Endothelial cell of umbilical vein (primary cell): Measurements from ENCODE around the gene AMD1. TPM values are rescaled to one million over a fixed set of nuclear protein-coding genes. Genes with fewer than 3 reads are reported as not detected.

Experiments
- BruUV-seq: library from RNA; stranded (reverse); fragments of 400-500 nt; replicated peaks from 2 replicates; lab custom pipeline; 2021; lab: Mats Ljungman, UMichigan
- CTCF ChIA-PET: fragments of 300-600, 350-600 bp; sonication (Branson Sonifier 250); formaldehyde crosslinking; loops from one replicate; lab custom pipeline; 2021; ENCODE audit warnings: antibody characterized with exemption, inconsistent platforms; lab: Charles Lee
- POLR2A ChIA-PET: fragments of 300-600, 350-600 bp; sonication (Branson Sonifier 250); formaldehyde crosslinking; loops from one replicate; lab custom pipeline; 2021; ENCODE audit warnings: antibody characterized with exemption, inconsistent platforms; lab: Charles Lee
- DNase-seq: peaks from one replicate; pipeline ENCODE4 v3.0.0-alpha.2; 2011; ENCODE audit warnings: low read depth, low spot score
- FAIRE-seq: peaks from 2 replicates; lab custom pipeline; 2011; peaks lifted over from hg19 to GRCh38; lab: Jason Lieb, UNC
- H2AFZ ChIP-seq: 2 replicates; pipeline ENCODE4 v1.6.0; 2012; ENCODE audit warnings: low read depth, low read length, control low read depth, inconsistent platforms
- H3K27ac ChIP-seq: 2 replicates; pipeline ENCODE4 v1.5.1; 2011; ENCODE audit warnings: low read depth, mild to moderate bottlenecking, control low read depth, low read length, moderate library complexity; ENCODE audit not compliant: insufficient read depth
- H3K27me3 ChIP-seq, 2 experiments: 2 replicates each; pipeline versions ENCODE4 v1.6.0 to v1.6.1; 2011; ENCODE audit warnings: low read length in 2 of 2, mixed read lengths in 1 of 2; ENCODE audit not compliant: control insufficient read depth in 2 of 2, insufficient read depth in 2 of 2
- H3K36me3 ChIP-seq, 2 experiments: 2 replicates in 1 of 2; 3 replicates in 1 of 2; pipeline ENCODE4 v1.5.1; 2011; ENCODE audit warnings: low read length in 2 of 2, mild to moderate bottlenecking in 1 of 2, moderate library complexity in 1 of 2; ENCODE audit not compliant: control insufficient read depth in 2 of 2, insufficient read depth in 2 of 2; ENCODE audit errors: extremely low read depth in 1 of 2
- H3K4me1 ChIP-seq: 3 replicates; pipeline ENCODE4 v1.5.1; 2011; ENCODE audit warnings: mild to moderate bottlenecking, low read length; ENCODE audit not compliant: control insufficient read depth, insufficient read depth; ENCODE audit errors: extremely low read depth
- H3K4me2 ChIP-seq: 2 replicates; pipeline ENCODE4 v1.6.1; 2011; ENCODE audit warnings: low read length, control low read depth, mixed read lengths; ENCODE audit not compliant: insufficient read depth
- H3K4me3 ChIP-seq, 3 experiments: fragments of 200-600 bp in 1 of 3; sonication (generic), shearing (Covaris generic) in 1 of 3; replicated peaks in 1 of 3; 2 replicates each; pipeline ENCODE4 v1.5.1; 2011 to 2016; ENCODE audit warnings: control low read depth in 3 of 3, low read length in 3 of 3, mild to moderate bottlenecking in 2 of 3, inconsistent platforms in 1 of 3, low read depth in 1 of 3, moderate library complexity in 1 of 3; ENCODE audit not compliant: insufficient read depth in 1 of 3
- H3K79me2 ChIP-seq: 2 replicates; pipeline ENCODE4 v1.6.0; 2012; ENCODE audit warnings: low read length, inconsistent platforms; ENCODE audit not compliant: control insufficient read depth, insufficient read depth
- H3K9ac ChIP-seq: replicated peaks from 2 replicates; pipeline ENCODE3; 2011; ENCODE audit warnings: low read length, control low read depth; ENCODE audit not compliant: insufficient read depth; ENCODE audit errors: extremely low read depth
- H3K9me1 ChIP-seq: replicated peaks from 3 replicates; pipeline ENCODE4 v1.6.0; 2011; ENCODE audit warnings: mild to moderate bottlenecking, low read length; ENCODE audit not compliant: control insufficient read depth, insufficient read depth; ENCODE audit errors: extremely low read depth
- H3K9me3 ChIP-seq: replicated peaks from 2 replicates; pipeline ENCODE4 v1.5.1; 2012; ENCODE audit warnings: low read length, inconsistent platforms; ENCODE audit not compliant: control insufficient read depth, insufficient read depth
- H4K20me1 ChIP-seq: replicated peaks from 2 replicates; pipeline ENCODE3; 2011; ENCODE audit warnings: mild to moderate bottlenecking, low read length; ENCODE audit not compliant: control insufficient read depth, insufficient read depth; ENCODE audit errors: extremely low read depth
- FOS ChIP-seq: IDR thresholded peaks from 2 replicates; pipeline ENCODE4 v1.6.1; 2011; ENCODE audit warnings: mild to moderate bottlenecking, low read length, moderate library complexity, borderline replicate concordance; ENCODE audit not compliant: insufficient read depth
- GATA2 ChIP-seq: IDR thresholded peaks from 2 replicates; pipeline ENCODE4 v1.7.0; 2011; ENCODE audit warnings: low read depth, mild to moderate bottlenecking, moderate library complexity, mixed read lengths, low read length; ENCODE audit not compliant: insufficient read length, insufficient read depth
- POLR2A ChIP-seq: IDR thresholded peaks from 2 replicates; pipeline ENCODE4 v1.6.1; 2012; ENCODE audit warnings: low read depth, mild to moderate bottlenecking, control low read depth, low read length
- POLR2AphosphoS5 ChIP-seq: IDR thresholded peaks from 2 replicates; pipeline ENCODE4 v1.6.1; 2012; ENCODE audit warnings: low read depth, mild to moderate bottlenecking, control low read depth, low read length, moderate library complexity; ENCODE audit not compliant: insufficient read depth
- dilution Hi-C: fragments of 300-500 bp; cut with MboI; formaldehyde crosslinking; loops from one replicate; pipeline ENCODE4 v1.15.0; 2019; ENCODE audit warnings: low sequenced_read_pairs; ENCODE audit not compliant: extremely low pct_ligation_motif_present
- intact Hi-C: fragments of 100-400 bp; cut with micrococcal nuclease; formaldehyde crosslinking; loops from one replicate; pipeline ENCODE4 v1.10.0; 2022
- polyA plus RNA-seq, 4 experiments: library from polyadenylated mRNA; depleted of rRNA in 3 of 4; stranded (reverse) in 3 of 4; unstranded in 1 of 4; fragments of >200 nt; gene quantifications; 2 replicates each; pipeline versions ENCODE4 v1.2.1 to v1.2.3, GENCODE V29; 2011 to 2012; ENCODE audit warnings: missing spikeins in 1 of 4
- total RNA-seq: library from RNA; stranded (reverse); gene quantifications from 2 replicates; pipeline ENCODE4 v1.2.3, GENCODE V29; 2021
- TF ChIP-seq, protein P1 (sequence below): IDR thresholded peaks from 2 replicates; pipeline ENCODE4 v1.6.1; 2011; ENCODE audit not compliant: insufficient read depth, insufficient read length
- TF ChIP-seq, protein P2 (sequence below), 2 donors: IDR thresholded peaks; 1 replicate in 1 of 2; 2 replicates in 1 of 2; pipeline ENCODE4 v1.5.1; 2011; ENCODE audit warnings: low read length in 2 of 2, mild to moderate bottlenecking in 2 of 2, moderate library complexity in 2 of 2, control low read depth in 1 of 2, inconsistent platforms in 1 of 2, low read depth in 1 of 2; ENCODE audit not compliant: insufficient read depth in 1 of 2; ENCODE audit errors: extremely low read depth in 1 of 2

Gene AMD1
- total and polyA plus RNA-seq, 2 donors (not counting 3 experiments of a cell fraction or from before 2014, with no cell fraction given) = 13.1 to 48.2 TPM

DNA sequence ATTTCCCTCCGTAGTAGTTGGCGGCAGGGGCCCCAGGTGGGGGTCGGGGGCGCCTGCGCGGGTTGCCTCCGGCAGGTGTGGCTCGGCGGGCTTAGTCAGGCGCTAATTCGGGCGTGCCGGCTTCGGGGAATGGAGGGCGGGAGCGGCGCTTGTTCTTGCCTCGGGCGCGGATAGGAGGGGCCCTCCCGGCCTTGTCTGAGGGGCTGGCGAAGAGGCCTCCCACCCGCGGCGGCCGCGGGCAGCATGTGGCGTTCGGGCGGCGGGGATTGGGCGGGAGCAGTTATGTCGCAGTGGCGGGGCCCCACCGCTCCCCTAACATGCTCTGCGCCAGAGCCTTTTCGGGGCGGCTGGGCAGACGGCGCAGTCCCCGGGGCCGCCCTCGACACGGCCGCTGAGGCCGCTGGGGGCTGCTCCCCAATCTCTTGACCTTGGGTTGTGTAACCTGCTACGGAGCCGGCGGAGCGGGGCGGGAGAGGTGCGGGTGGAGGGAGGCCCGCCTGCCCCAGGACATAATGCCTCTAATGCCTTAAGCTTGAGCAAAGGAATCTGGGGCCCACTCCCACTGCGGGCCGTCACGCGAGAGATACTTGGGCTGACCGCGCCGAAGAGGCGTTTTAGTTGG lies 1.1 kb downstream of the AMD1 start:
- Histone ChIP-seq H3K27me3 (peaks cover 0 to 1% of the 10 kb centered on the region in 2 experiments), H2AFZ (peak overlapping the region; percentile 35), H4K20me1 (peaks cover 21% of the 10 kb centered on the region), H3K79me2 (peaks cover 61% of the 10 kb centered on the region), H3K9me1 (no peaks in the 10 kb centered on the region), H3K27ac (peak overlapping the region; percentile 60), H3K36me3 (no peaks in the 10 kb centered on the region), H3K9me3 (no peaks in the 10 kb centered on the region), H3K9ac (peak overlapping the region; percentile 76), H3K4me1 (peaks cover 38% of the 10 kb centered on the region), H3K4me3 (peak overlapping the region; percentile 85 to 92 (median 90)), H3K4me2 (peak overlapping the region; percentile 77)
- CTCF ChIA-PET = interaction anchor here (0.5 to 3.3 kb wide), 7 partner anchors 60 to 347 kb away, joined by 3 to 23 read pairs (median 3); partner anchors contain the start of gene CDK19
- BruUV-seq = TSS peak; percentile 92
- FAIRE-seq = no peak
- TF ChIP-seq, protein P1, sequence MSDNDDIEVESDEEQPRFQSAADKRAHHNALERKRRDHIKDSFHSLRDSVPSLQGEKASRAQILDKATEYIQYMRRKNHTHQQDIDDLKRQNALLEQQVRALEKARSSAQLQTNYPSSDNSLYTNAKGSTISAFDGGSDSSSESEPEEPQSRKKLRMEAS = no peak
- no peak for TF ChIP-seq FOS
- no peak for TF ChIP-seq POLR2A
- TF ChIP-seq POLR2AphosphoS5 = no peak
- dilution Hi-C loops (no loop called here), intact Hi-C loops (loop anchor here (1.0 kb wide), 2 partner anchors 60 to 338 kb away; partner anchors contain the start of gene CDK19)
- POLR2A ChIA-PET = interaction anchor here (0.9 to 2.2 kb wide), 8 partner anchors 10 to 343 kb away, joined by 3 to 133 read pairs (median 12); partner anchors contain the start of genes CDK19, GTF3C6 and RPF2
- peak; percentile 36 for DNase-seq

DNA sequence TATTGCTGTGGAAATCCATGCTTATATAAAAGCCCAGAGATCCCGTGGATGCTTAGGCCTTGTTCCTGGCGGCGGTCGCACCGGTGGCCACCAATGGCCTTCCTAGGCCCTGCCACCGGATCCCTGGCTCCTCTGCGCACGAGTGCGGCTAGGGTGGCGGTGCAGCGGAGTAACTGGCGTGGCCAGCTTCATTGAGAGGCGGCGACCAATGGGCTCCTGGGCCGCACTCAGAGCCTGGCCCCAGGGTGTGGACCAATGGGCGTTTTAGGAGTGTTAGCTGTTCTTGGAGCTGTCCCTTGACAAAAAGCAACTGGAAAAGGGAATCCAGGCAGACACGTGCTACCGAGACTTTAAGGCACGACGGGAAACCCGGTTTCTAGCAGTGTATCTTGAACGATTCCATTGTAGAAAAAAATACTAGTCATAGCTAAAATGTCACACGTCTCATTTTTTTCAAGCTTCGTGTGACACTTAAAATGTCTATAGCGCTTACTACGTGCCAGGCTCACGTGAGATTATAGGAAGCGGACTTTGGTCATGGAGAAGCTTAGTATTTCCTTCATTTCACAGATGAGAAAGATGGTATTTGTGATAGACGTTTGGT lies 1.7 kb downstream of the AMD1 start:
- H2AFZ ChIP-seq = peak overlapping the region; percentile 23

More for the DNA sequence above, 1.7 kb downstream of the AMD1 start:
- TF ChIP-seq GATA2 (no peak), POLR2A (peak; percentile 75), POLR2AphosphoS5 (peak; percentile 73)
- TF ChIP-seq, protein P1 = peak; percentile 65
- TF ChIP-seq, protein P2, sequence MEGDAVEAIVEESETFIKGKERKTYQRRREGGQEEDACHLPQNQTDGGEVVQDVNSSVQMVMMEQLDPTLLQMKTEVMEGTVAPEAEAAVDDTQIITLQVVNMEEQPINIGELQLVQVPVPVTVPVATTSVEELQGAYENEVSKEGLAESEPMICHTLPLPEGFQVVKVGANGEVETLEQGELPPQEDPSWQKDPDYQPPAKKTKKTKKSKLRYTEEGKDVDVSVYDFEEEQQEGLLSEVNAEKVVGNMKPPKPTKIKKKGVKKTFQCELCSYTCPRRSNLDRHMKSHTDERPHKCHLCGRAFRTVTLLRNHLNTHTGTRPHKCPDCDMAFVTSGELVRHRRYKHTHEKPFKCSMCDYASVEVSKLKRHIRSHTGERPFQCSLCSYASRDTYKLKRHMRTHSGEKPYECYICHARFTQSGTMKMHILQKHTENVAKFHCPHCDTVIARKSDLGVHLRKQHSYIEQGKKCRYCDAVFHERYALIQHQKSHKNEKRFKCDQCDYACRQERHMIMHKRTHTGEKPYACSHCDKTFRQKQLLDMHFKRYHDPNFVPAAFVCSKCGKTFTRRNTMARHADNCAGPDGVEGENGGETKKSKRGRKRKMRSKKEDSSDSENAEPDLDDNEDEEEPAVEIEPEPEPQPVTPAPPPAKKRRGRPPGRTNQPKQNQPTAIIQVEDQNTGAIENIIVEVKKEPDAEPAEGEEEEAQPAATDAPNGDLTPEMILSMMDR (IDR thresholded peaks at IDR 0.05; ENCODE audit: extremely low read depth in 1 of 2, insufficient read depth in 1 of 2, low read depth in 1 of 2, low read length in 2 of 2) = no peak
- Histone ChIP-seq H4K20me1 (peaks cover 21% of the 10 kb centered on the region), H3K4me2 (peak overlapping the region; percentile 77), H3K4me1 (peaks cover 38% of the 10 kb centered on the region), H3K9me1 (no peaks in the 10 kb centered on the region), H3K4me3 (peak overlapping the region; percentile 85 to 92 (median 90)), H3K9ac (peak overlapping the region; percentile 76), H3K79me2 (peaks cover 67% of the 10 kb centered on the region), H3K36me3 (no peaks in the 10 kb centered on the region), H3K9me3 (no peaks in the 10 kb centered on the region), H3K27me3 (no peaks in the 10 kb centered on the region), H3K27ac (peak overlapping the region; percentile 60)
- ChIA-PET CTCF (interaction anchor here (0.5 to 1.8 kb wide), 6 partner anchors 61 to 348 kb away, joined by 3 to 15 read pairs (median 3); partner anchors contain the start of gene CDK19), POLR2A (interaction anchor here (1.0 to 1.6 kb wide), 4 partner anchors 10 to 194 kb away, joined by 3 to 15 read pairs (median 11); partner anchors contain the start of genes CDK19 and GTF3C6)
- FAIRE-seq = peak; percentile 90
- intact Hi-C loops = loop anchor here (1.0 kb wide), 2 partner anchors 61 to 339 kb away; partner anchors contain the start of gene CDK19
- DNase-seq = peak; percentile 91
- dilution Hi-C loops = no loop called here
- BruUV-seq = no TSS peak
